K562 (cell line): Measurements from ENCODE around the gene BTG2. TPM values are rescaled to one million over a fixed set of nuclear protein-coding genes. Genes with fewer than 3 reads are reported as not detected.

Source experiments
- BRCA1 ChIP-seq, 2 experiments: fragments of 450-650 bp in 1 of 2; sonication (generic) in 1 of 2; formaldehyde crosslinking in 1 of 2; IDR thresholded peaks; 2 replicates each; pipeline versions ENCODE4 v1.5.0 to v1.6.1; 2017 to 2020; ENCODE audit warnings: mild to moderate bottlenecking in 1 of 2, missing genetic modification reagents in 1 of 2
- CBFB ChIP-seq: sonication (generic); formaldehyde crosslinking; IDR thresholded peaks from 2 replicates; pipeline ENCODE4 v1.4.0; 2020; ENCODE audit warnings: mild to moderate bottlenecking, missing genetic modification reagents
- CREM ChIP-seq: IDR thresholded peaks from 2 replicates; pipeline ENCODE4 v1.6.1; 2014; ENCODE audit warnings: antibody characterized with exemption, low read depth
- ETV6 ChIP-seq, 3 experiments: fragments of 150-350 bp in 1 of 3; sonication (generic) in 1 of 3; formaldehyde crosslinking in 1 of 3; IDR thresholded peaks; 2 replicates each; pipeline versions ENCODE4 v1.6.1 to v1.8.0; 2014 to 2022; ENCODE audit warnings: borderline replicate concordance in 2 of 3, low read depth in 2 of 3, antibody characterized with exemption in 1 of 3, low read length in 1 of 3, mild to moderate bottlenecking in 1 of 3, missing genetic modification reagents in 1 of 3
- FIP1L1 ChIP-seq: fragments of 200-400 bp; formaldehyde crosslinking; IDR thresholded peaks from 2 replicates; pipeline ENCODE4 v1.6.1; 2018; ENCODE audit warnings: mild to moderate bottlenecking, low read depth, low read length; ENCODE audit not compliant: poor library complexity, severe bottlenecking
- FOSL1 ChIP-seq: fragments of 200-800 bp; sonication (Bioruptor generic); conservative IDR thresholded peaks from 2 replicates; pipeline ENCODE4 v1.6.1; 2016; ENCODE audit warnings: missing genetic modification characterization, missing compliant biosample characterization
- HMGN3 ChIP-seq: IDR thresholded peaks from 2 replicates; pipeline ENCODE4 v1.6.1; 2011; ENCODE audit warnings: borderline replicate concordance, low read depth, mild to moderate bottlenecking, mixed read lengths, low read length; ENCODE audit not compliant: insufficient read length; ENCODE audit errors: extremely low read depth
- HNRNPK ChIP-seq: fragments of 200-400 bp; formaldehyde crosslinking; IDR thresholded peaks from one replicate; pipeline ENCODE4 v1.6.1; 2018; ENCODE audit warnings: mild to moderate bottlenecking, low read depth, low read length; ENCODE audit not compliant: poor library complexity, severe bottlenecking
- L3MBTL2 ChIP-seq: fragments of 450-650 bp; IDR thresholded peaks from 2 replicates; pipeline ENCODE4 v1.6.1; 2016; ENCODE audit warnings: mild to moderate bottlenecking, moderate library complexity
- MNT ChIP-seq, 2 experiments: fragments of 450-650 bp; conservative IDR thresholded peaks; 2 replicates each; pipeline ENCODE4 v1.6.1; 2017; ENCODE audit warnings: mild to moderate bottlenecking in 2 of 2, moderate library complexity in 2 of 2
- MTA3 ChIP-seq: fragments of 450-650 bp; formaldehyde crosslinking; IDR thresholded peaks from 2 replicates; pipeline ENCODE4 v1.6.1; 2017; ENCODE audit warnings: mild to moderate bottlenecking, borderline replicate concordance
- MYC ChIP-seq, 2 experiments: fragments of 250-450 bp in 1 of 2; sonication (Bioruptor Pico) in 1 of 2; IDR thresholded peaks; 2 replicates each; pipeline versions ENCODE4 v1.5.1 to v1.6.1; 2012 to 2021; ENCODE audit warnings: low read depth in 2 of 2, borderline replicate concordance in 1 of 2, improper control_type of control experiment in 1 of 2, low read length in 1 of 2, mild to moderate bottlenecking in 1 of 2, moderate library complexity in 1 of 2
- NCOA2 ChIP-seq, 2 experiments: fragments of 450-650 bp; IDR thresholded peaks; 2 replicates each; pipeline ENCODE4 v1.6.1; 2018; ENCODE audit warnings: mild to moderate bottlenecking in 2 of 2, moderate library complexity in 1 of 2; ENCODE audit not compliant: partially characterized antibody in 2 of 2
- PKNOX1 ChIP-seq: fragments of 450-650 bp; IDR thresholded peaks from 2 replicates; pipeline ENCODE4 v1.6.1; 2016
- POLR2B ChIP-seq: fragments of 450-650 bp; IDR thresholded peaks from 2 replicates; pipeline ENCODE4 v1.6.1; 2018; ENCODE audit warnings: low read depth; ENCODE audit not compliant: partially characterized antibody
- SMARCA5 ChIP-seq: fragments of 450-650 bp; IDR thresholded peaks from 2 replicates; pipeline ENCODE4 v1.6.1; 2016
- TAF7 ChIP-seq: fragments of 450-650 bp; IDR thresholded peaks from 2 replicates; pipeline ENCODE4 v1.6.1; 2016; ENCODE audit warnings: missing genetic modification characterization, missing compliant biosample characterization
- ZBTB7A ChIP-seq: IDR thresholded peaks from 2 replicates; pipeline ENCODE4 v1.6.1; 2011; ENCODE audit warnings: low read depth, mild to moderate bottlenecking, low read length, moderate library complexity, borderline replicate concordance; ENCODE audit not compliant: control insufficient read depth
- ZNF280A ChIP-seq: fragments of 450-650 bp; IDR thresholded peaks from 2 replicates; pipeline ENCODE4 v1.6.1; 2018; ENCODE audit warnings: mild to moderate bottlenecking, low read depth; ENCODE audit not compliant: partially characterized antibody
- ZNF431 ChIP-seq: sonication (generic); formaldehyde crosslinking; IDR thresholded peaks from 2 replicates; pipeline ENCODE4 v1.8.0; 2022; ENCODE audit warnings: mild to moderate bottlenecking, missing genetic modification reagents
- ZNF707 ChIP-seq: fragments of 250-450 bp; sonication (Bioruptor Pico); conservative IDR thresholded peaks from 2 replicates; pipeline ENCODE4 v1.8.0; 2022; ENCODE audit warnings: inconsistent platforms, mild to moderate bottlenecking, moderate library complexity
- ZNF79 ChIP-seq: fragments of 250-450 bp; sonication (Bioruptor Pico); IDR thresholded peaks from 2 replicates; pipeline ENCODE4 v1.4.0; 2020; ENCODE audit warnings: low read depth, mild to moderate bottlenecking, moderate library complexity
- polyA plus RNA-seq, 8 experiments: library from polyadenylated mRNA; depleted of rRNA in 4 of 8; stranded (reverse) in 5 of 8; unstranded in 3 of 8; fragments of >200 nt; fragmentation: Nextera tagmentation in 2 of 8; fragmentation: Illumina TruSeq in 1 of 8; extraction: Ambion mirVana in 2 of 8; extraction: Trizol in 1 of 8; gene quantifications; 2 replicates each; pipeline versions ENCODE4 v1.2.1 to v1.2.3, GENCODE V29; 2011 to 2014; ENCODE audit warnings: inconsistent platforms in 1 of 8, missing spikeins in 1 of 8
- total RNA-seq, 7 experiments: library from RNA; depleted of rRNA in 6 of 7; stranded (reverse); fragments of >200 nt in 6 of 7; fragmentation: Illumina TruSeq in 2 of 7; extraction: Trizol in 2 of 7; gene quantifications; 2 replicates each; pipeline versions ENCODE4 v1.2.1 to v1.2.3, GENCODE V29; 2011 to 2021; ENCODE audit warnings: low replicate concordance in 1 of 7

The BTG2 gene
- total and polyA plus RNA-seq, 9 of the 15 experiments (the other 6 are each of a cell fraction or from before 2014, with no cell fraction given) = 2.3 to 41.9 (median 8.7) TPM

- TF ChIP-seq HMGN3 (peak; percentile 75), FOSL1 (tag) (no peak), FIP1L1 (no peak), CBFB (no peak), TAF7 (tag) (peak; percentile 79), MTA3 (peak; percentile 53), HNRNPK (no peak), ZNF280A (no peak), MYC (IDR thresholded peaks at IDR 0.05; ENCODE audit: low read depth, low read length) (peak; percentile 44), MYC (CRISPR knock-in tag; IDR thresholded peaks at IDR 0.05; ENCODE audit: borderline replicate concordance, low read depth) (peak; percentile 59; the same call in 1 of the 2 replicates), ZBTB7A (peak; percentile 76; the same call in 1 of the 2 replicates), ZNF431 (CRISPR knock-in tag) (no peak; the same call in 1 of the 2 replicates), L3MBTL2 (peak; percentile 81), BRCA1 (IDR thresholded peaks at IDR 0.05) (no peak), BRCA1 (CRISPR knock-in tag; IDR thresholded peaks at IDR 0.05) (no peak), ZNF79 (CRISPR knock-in tag) (no peak), CREM (peak; percentile 87), MNT (conservative IDR thresholded peaks at IDR 0.05) (peak in 1 of 2 experiments; percentile 15; a peak in 1 of 4 replicates), SMARCA5 (peak; percentile 99), NCOA2 (IDR thresholded peaks at IDR 0.05; ENCODE audit: partially characterized antibody in 2 of 2) (no peak), POLR2B (peak; percentile 91), PKNOX1 (no peak), ETV6 (IDR thresholded peaks at IDR 0.05; ENCODE audit: borderline replicate concordance in 1 of 2, low read depth in 2 of 2, low read length in 1 of 2) (no peak), ETV6 (CRISPR knock-in tag; IDR thresholded peaks at IDR 0.05; ENCODE audit: borderline replicate concordance) (peak; percentile 79; the same call in 1 of the 2 replicates), ZNF707 (CRISPR knock-in tag) (no peak)
Measured at GRCh38 chr1:203304919-203305808, at the start of gene BTG2 (continued).
